Left renal cortex interstitium (tissue), 4 donors: ENCODE measurements around the gene ROR1. TPM values are rescaled to one million over a fixed set of nuclear protein-coding genes. Genes with fewer than 3 reads are reported as not detected.

Source experiments
- DNase-seq, 4 donors: peaks; one replicate each; pipeline ENCODE4 v3.0.0-alpha.2; 2013; ENCODE audit warnings: low read depth in 4 of 4, low spot score in 2 of 4, missing footprints in 1 of 4
- polyA plus RNA-seq, 4 donors: library from polyadenylated mRNA; unstranded; fragments of 120-200 nt; gene quantifications; one replicate each; pipeline ENCODE4 v1.2.1, GENCODE V29; 2013; ENCODE audit not compliant: insufficient read length in 4 of 4

The ROR1 gene
- polyA plus RNA-seq, 4 donors = 29.2 to 38.1 (median 33.3) TPM

DNA sequence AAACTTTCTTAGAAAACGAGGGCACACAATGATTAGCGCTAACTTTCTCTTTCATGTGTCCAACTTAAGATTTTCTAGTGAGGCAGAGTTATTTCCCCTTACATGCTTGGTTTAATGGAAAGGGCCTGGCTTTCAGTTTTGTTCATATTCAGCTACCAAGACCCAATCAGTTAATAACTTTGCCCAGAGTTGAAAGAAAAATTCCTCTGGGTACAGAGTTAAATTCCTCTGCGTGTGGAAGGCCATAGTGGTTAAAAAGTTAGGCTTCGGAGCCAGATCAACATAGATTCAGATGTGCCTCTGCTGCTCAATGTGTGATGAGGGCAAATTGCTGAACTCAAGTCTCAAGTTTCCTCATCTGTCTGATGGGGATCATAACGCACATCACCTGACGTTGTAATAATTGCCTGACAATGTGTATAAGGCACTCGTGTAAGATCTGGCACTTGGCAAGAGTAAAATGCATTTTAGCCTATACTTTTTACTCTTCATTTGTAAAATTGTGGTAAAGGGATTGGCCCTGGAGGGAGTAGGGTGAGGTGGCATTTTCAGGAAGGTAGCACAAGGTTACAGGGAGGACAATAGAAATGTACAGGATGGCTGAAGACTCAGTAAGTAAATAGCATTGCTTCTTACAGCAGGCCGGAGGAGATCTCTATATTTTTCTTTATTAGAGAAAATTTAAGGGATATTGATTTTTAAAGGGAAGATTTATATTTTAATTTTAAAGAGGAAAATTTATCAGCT lies 103.4 kb downstream of the ROR1 start:
- no peak for DNase-seq

DNA sequence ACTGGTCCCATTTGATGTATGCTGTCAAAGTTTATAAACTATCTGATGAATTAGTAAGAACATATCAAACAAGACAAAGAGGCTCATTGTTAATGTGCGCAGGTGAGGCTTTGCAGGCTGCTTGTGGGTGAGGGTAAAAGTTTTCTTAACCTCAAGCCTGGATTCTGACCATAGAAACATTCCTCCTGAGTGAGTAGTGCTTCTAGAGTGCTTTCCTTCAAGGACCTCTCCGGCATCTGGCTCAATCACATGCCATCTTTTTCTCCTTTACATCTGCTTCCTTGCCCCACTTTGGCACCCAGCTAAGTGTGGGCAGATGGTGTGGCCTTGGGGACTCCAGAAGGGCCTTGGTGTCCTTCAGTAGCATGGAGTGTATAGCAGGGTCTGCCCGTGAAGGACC lies 104.0 kb downstream of the ROR1 start:
- DNase-seq = no peak

GRCh38 chr1:63878932-63879331 lies 105.1 kb downstream of the ROR1 start:
- DNase-seq = no peak

GRCh38 chr1:63880958-63881576 lies 107.2 kb downstream of the ROR1 start:
- no peak for DNase-seq

DNA sequence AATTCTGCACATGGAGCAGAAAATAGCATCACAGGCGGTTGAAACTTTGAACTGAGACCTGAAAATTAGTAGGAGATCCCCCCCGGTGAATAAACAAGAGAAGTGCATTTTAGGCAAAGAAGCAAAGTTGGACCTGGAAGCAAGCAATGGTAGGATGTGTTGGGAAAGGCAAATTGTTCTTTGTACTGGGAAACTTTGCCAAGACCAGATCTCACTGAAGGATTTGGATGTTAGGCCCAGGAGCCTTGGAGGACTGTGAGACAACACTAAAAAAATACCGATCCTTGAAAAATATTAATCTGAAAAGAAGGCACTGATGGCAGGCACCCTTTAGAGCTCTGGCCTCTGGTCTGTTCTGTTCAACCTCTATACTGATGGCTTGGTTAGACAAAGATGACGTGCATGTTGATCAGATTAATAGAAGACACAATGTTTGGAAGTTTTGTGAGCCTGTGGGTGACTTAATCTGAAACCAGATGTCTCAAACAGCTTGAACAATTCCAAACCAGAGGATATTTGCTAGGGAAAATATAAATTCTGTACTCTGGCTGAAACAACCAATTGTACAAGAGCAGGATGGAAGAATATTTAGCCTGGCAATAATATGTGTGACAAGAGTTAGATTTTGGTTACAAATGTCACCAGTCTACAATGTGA lies 108.4 kb downstream of the ROR1 start:
- DNase-seq = no peak

GRCh38 chr1:63883494-63884235 lies 109.8 kb downstream of the ROR1 start:
- no peak for DNase-seq

DNA sequence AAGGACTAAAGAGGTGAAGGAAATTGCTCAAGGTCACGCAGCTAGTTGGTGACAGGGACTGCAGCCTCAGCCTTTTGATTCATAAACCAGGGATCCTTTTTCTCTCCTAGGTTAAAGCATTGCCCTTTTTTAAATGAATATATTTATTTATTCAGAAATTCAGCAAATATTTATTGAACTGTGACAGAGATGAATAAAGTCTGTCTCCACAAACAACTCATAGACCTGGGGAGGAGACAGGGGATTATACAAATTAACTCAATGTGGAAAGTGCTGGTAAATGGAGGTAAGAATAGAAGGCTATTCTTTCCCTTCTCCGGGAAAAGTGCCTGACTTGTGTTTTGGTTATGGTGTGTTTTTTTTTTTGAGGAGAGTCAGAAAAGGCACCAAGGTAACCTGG lies 110.7 kb downstream of the ROR1 start:
- DNase-seq = no peak

- no peak for DNase-seq
Measured at GRCh38 chr1:63885899-63886298, 112.1 kb downstream of the ROR1 start.

DNA sequence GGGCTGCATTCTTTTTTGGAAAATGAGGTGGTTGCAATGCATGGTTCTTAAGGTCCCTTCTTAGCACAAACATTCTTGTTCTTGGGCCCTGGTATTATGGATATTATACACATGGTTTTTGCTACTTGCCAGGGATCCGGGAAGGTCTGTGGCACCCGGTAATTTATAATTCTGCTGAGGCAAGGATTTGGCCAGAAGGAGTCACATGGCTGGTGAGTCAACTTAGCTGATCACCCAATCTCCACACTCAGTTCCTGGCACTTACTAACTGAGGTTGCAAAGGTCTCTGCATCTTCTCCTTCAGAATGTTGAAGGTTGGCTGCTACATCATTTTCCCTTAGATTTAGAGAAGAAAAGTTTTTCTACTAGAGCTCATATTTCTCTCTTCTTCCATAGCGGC lies 112.5 kb downstream of the ROR1 start:
- no peak for DNase-seq

DNA sequence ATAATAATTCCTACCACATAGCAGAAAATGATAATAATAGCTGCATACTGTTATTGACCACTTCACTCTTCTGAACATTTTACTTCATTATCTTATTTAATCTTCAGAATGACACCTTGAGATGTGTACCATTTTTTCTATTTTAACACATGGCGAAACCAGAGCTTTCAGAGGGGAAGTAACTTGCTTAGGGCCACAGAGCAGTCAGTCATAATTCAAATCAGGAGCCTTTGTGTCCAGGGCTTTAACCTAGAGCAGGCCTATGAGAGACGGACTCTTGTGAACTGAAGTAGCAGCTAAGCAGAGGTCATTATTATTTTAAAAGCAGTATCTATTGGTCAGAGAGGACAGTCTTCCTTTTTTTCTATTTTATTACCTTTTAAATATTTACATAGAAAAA lies 114.0 kb downstream of the ROR1 start:
- DNase-seq = no peak

DNA sequence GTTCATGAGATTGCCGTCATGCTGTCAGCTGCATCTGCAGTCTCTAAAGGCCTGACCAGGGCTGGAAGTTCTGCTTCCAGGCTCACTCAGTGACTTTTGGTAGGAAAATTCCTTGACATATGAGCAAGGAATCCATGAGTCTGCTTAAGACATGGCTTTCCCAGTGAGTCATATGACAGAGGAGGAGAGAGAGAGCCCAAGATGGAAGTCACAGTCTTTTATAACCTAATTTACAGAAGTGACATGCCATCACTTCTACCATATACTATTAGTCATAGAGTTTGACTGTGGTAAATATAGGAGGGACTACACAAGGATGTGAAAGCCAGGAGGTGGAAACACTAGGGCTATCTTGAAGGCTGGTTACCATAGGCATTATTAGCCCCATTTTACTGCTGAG lies 115.2 kb downstream of the ROR1 start:
- DNase-seq = no peak

- no peak for DNase-seq
Measured at GRCh38 chr1:63890468-63890867, 116.7 kb downstream of the ROR1 start.

DNA sequence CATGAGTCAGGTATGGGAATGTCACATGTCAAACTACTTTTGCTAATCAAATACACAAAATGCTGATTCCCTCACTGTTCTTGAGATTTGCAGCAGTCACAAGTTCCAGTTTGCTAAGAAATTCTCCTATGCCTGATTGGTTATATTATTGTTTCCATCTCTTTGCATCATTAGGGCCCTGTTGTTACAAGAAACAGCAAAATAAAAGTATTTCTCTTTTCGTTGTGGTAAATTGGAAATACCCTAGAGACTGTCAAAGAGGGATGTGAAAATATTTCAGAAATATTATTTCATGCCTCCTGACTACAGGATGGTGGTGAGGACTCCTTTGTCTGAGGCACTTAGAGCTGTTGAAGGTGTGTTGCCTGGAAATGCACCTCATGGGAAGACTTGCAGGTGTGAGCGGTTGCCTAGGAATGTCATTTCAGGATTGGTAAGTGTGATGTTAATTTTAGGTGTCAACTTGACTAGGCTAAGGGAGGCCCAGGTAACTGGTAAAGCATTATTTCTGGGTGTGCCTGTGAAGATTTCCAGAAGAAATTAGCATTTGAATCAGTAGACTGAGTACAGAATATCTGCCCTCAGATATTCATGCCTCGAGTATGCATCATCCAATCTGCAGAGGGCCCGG lies 117.4 kb downstream of the ROR1 start:
- DNase-seq = no peak

DNA sequence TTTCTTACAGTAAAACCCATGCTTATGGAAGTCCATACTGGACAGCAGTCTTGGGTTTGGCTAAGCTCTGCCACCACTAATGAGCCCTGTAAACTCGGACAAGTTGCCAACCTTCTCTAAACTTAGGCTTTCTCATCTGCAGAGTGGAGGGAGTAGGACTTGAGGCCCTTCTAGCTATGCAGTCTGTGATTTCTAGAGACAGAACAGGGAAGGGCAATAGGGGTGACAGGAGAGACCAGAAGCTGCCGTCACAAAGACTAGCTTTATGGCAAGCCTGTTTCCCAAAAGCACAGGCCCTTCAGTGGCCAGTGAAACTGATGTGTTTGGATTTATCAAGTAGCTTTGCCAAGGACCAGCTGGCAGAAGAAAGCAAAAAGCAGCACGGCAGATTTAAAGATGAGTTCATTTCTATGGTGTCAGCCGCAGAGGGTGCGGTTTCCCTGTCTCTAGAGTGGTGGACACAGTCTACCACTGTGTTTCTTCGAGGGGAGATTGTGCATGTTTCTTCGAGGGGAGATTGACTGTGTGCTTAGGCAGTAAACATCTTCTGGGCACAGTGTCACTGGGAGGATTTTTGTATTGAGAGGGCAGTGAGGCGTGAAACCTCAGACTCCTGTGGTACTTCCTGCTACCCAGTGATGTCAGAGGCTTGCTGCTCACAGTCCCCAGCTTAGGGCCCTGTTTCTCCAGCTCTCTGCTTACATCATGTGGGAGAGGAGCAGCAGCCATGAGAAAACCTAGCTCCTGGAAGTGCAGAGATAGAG lies 119.0 kb downstream of the ROR1 start:
- no peak for DNase-seq

GRCh38 chr1:63893976-63894375 lies 120.2 kb downstream of the ROR1 start:
- DNase-seq = no peak

GRCh38 chr1:63894627-63895265 lies 120.9 kb downstream of the ROR1 start:
- DNase-seq = no peak

- no peak for DNase-seq
Measured at GRCh38 chr1:63896755-63897154, 122.9 kb downstream of the ROR1 start.

GRCh38 chr1:63898428-63899196 lies 124.8 kb downstream of the ROR1 start:
- no peak for DNase-seq

DNA sequence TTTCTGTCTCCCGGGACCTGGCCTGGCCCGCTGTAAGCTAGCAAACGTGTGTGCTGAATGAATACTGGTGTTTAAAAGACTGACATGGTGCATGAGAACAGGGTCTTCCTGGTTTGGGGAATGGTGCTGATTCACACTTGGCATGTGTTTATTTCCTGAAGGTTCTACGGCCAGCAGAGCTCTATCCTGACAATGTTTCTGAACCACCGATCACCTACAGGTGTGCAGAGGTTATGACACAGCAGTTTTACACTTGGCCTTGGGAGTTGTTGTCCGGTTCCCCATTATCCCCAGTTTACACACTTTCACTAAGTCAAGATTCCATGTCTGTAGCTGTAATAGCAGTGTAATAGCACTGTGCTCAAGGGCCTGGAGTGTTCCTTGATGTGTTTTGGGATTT lies 127.3 kb downstream of the ROR1 start:
- no peak for DNase-seq
